T1000 (cell line): Measurements from ENCODE around the gene POLR2F.
A peak's percentile ranks its signal among the peaks of the same experiment; 100 is the strongest.

Source experiments
- DNase-seq: peaks from one replicate; lab custom pipeline; 2025; ENCODE audit warnings: mixed read lengths; lab: John Stamatoyannopoulos, UW

POLR2F gene

DNA sequence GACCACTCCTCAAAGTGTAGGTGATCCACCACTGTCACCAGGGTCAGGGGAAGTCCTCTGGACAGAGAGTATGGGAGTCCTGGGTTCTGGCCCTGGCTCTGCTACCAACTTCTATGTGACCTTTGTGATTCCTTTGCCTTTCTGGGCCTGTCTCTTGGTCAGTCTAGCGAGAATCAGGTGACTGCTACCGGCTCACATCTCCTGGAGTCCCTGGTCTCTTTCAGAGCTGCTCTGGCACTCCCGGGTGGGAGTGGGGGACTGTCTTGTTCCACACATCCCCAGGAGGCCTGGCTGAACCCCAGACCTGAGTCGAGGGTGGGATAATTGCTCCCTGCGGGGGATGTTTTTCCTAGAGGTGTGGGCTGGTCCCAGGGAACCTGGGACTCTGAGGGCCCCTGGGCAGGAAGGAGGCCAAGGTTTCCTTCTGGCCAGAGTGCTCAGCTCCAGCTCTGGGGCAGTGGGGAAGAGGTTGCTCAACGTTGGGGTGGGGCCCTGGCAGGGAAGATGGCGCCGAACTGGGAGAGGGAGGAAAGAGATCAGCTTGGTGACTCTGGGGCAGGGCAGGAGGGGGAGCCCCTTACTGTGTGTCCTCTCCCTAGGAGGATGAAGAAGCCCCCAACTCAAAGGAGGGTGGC is 28.8 kb downstream of the POLR2F start:
- no peak for DNase-seq

DNA sequence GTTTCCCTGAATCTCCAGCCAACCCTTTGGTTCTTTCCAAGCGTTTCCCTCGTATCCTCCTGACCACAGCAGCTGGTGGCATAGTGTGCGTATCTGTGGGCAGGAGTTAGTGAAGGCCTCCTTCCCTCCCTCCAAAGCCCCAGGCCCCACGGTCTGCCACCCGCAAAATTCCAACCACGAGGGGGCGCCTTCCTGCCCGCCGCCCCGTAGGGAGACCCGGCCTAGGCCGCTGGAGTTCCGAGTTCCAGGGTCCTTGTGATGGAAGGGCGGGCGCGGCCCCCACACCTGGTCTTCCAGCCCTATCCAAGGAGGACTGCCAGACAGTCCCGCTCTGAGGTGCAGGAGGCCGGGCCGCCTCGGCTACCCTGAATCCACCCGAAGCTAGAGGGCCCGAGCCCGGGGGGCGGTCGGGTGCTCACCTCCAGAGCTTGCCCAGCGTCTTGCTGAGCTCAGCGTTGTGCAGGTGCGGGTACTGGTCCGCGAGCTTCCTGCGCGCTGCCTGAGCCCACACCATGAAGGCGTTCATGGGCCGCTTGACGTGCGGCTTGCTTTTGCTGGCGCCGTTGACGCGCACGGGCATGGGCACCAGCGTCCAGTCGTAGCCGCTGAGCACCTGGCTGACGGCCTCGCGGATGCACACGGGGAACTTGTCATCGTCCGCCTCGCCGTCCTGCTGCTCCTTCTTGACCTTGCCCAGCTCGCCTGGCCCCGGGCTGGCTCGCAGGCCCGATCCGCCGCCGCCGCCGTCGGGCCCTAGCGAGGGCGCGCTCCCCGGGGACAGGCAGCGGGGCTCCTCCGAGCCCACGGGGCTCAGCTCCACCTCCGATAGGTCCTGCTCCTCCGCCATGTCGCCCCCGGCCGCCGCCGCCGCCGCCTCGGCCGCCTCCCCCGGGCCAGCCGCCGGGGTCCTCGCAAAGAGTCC is 29.7 kb downstream of the POLR2F start:
- no peak for DNase-seq

DNA sequence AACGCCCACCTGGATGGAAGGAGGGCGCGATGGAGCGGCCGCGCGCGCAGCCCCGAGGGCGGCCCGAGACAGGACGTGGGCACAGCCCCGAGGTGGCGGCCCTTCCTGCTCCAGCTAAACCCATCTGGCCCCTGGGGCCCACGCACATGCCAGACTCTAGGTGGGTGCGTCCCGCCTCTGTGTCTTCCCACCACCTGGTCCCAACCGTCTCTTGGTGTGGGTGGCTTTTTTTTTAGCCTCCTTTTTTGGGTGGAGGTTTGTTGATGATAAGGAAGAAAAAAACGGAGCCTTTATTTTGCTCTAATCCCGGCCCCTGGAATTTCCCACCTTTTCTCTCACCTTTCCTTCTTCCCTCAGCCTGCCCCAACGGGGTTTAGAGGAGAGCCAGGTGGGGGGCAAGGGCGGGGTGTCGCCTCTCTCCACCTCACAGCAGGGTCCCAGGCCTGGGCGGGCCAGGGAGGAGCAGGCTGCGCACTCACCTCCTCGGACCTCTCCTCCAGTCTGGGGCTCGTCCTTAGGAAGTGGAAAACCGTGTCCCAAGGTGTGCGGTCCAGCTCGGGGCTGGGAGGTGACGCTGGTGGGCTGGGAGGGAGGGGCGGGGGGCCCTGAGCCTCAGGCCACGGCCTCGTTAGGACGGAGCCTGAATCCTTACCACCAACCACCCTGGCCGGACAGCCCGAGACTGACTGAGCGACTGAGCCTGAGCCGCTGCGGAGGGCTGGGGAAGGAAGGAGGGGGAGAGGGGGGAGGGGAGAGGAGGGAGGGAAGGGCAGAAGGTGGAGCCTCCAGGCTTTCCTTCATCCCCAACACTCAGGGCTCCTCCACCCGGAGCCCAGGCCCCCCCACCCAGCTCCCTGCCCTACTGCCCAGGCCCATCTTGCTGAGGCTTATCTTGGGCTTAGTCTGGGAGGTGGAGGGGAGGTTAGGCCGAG is 30.6 kb downstream of the POLR2F start, which contains the start of gene SOX10:
Gene SOX10, minus strand, starts transcription at position 696 of the 932 bp plus-strand sequence. CDS start 771 bp downstream, outside the sequence.
- DNase-seq, result no peak

DNA sequence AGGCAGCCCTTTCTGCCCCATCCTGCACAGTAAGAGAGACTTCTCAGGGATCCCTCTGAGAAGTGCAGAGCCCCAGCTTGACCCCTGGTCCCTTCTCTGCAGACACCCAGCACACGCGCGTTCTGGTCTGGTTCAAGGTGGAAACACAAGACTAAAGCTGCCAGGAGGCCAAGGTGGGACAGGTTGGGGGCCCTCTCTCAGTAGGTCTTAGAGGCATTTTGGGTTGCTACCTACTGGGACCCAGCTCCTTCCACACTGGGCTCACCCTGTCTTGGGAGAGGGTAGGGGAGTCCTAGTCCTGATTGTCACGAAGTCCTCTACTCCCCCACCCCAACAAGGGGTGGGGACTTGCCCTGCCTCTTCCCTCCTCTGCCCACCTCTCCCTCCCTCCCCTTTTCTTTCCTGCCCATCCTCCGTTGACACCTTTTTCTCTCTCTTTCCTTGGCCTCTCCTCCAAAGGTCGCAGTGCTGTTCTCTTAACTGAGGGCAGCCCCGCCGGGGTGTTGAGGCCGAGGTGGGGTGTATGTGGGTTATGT is 31.6 kb downstream of the POLR2F start:
- DNase-seq, result no peak

DNA sequence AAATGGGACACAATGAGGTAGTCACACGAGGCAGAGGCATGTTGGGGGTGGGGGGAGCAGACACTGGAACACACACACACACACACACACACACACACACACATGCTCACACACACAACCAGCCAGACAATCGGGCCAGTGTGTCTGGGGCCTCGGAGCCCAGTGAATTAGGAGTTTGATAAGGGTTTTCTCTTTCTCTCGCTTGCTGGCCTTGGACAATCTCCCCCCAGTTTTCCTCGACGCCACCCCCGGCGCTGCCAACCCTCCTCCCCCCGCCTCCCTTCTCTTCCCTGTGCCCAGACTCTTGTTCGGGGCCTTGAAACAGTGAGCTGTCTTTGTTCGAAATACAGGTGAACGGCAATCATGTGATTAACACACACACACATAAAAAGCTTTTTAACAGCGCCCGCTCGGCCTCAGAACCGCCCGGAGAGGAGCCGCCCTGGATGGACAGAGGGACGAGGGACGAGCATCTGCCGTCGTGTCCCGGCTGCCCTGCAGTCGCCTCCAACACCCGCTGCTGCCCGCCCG is 32.3 kb downstream of the POLR2F start:
- DNase-seq, result no peak

DNA sequence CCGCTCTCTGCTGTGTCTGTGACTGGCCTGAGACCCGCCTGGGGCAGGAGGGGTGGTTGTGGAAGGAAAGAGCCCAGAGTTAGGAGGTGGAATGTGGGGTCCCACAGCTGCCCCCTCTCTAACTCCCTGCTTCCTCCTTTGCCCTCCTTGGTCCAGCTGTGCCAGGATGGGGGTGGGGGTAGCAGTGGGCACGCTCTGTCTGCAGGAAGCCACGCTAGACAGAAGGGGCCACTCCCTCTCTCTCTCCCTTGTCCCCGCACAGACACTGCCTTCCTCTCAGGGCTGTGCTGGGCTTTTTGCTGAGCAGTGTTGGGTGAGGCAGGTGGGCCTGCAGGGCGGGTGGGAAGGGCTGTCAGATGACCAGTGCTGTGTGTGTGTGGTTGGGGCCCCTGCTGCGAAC is 32.9 kb downstream of the POLR2F start:
- no peak for DNase-seq

DNA sequence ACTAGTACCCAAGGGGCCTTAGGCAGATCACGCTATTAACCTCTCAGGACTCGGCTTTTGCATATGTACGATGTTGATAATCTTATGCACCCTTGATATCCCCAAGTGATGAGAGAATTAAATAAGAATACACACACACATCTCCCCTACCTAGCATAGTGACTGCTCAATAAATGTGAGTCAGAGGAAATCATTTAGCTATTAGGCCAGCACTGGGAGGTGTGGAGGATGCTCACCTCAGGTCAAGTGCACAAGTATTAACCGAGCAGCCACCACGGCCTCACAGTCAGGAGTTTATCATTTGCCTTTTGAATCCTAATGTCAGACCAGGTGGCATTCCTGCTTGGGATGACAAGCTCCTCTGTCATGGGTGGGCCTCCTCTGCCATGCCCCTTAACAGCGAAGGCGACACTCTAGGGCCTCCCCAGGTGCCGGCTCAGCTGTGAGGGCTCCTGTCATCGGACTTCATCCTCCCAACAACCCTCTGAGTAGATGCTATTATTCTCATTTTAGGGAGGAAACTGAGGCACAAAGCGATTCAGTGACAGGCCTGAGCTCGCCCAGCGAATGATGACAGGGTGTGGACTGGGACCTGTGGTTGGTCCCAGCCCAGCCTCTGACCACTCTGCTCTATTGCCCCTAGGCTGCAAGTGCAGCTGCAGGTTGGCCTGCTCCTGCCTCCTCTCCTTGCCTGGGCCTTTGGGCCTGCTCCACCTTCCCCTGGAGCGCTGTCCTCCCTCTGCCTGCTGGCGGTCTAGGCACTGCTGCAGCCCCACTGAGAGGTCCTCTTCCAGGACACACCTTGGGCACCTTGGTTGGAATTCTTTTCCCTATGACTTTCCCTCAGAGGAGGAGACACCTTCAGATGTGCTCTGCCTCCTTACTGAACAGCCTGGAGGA is 35.9 kb downstream of the POLR2F start:
- no peak for DNase-seq

DNA sequence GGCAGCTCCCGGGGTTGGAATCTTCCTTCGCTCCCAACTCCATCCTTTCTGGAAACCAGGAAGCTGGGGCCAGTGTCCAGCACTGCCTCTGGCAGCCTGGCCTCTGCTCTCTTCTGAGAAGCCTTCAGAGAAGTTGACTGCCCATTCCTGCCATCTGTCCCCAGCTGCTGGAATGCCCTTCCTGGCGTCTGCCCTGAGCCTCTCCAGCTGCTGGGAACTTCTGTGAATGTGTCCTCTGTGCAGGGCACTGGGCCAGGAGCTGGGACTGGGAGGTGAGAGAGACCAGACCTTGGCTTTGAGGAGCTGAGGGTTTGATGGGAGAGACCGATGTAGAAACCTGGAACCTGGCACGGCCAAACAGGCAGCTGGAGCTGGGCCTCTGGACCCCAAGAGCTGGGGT is 36.8 kb downstream of the POLR2F start:
- no peak for DNase-seq

DNA sequence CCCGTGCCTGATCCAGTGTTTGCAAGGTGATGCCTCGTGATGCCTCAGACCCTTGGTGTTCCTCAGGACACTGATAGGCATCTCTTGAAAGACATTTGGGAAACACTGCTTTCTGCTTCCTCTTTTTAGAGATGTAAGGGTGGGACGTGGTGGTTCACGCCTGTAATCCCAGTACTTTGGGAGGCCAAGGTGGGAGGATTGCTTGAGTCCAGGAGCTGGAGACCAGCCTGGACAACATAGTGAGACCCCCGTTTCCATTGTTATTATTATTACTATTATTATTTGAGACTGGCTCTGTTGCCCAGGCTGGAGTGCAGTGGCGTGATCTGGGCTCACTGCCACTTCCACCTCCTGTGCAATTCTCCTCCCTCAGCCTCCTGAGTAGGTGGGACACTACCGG is 37.4 kb downstream of the POLR2F start:
- DNase-seq, result no peak

DNA sequence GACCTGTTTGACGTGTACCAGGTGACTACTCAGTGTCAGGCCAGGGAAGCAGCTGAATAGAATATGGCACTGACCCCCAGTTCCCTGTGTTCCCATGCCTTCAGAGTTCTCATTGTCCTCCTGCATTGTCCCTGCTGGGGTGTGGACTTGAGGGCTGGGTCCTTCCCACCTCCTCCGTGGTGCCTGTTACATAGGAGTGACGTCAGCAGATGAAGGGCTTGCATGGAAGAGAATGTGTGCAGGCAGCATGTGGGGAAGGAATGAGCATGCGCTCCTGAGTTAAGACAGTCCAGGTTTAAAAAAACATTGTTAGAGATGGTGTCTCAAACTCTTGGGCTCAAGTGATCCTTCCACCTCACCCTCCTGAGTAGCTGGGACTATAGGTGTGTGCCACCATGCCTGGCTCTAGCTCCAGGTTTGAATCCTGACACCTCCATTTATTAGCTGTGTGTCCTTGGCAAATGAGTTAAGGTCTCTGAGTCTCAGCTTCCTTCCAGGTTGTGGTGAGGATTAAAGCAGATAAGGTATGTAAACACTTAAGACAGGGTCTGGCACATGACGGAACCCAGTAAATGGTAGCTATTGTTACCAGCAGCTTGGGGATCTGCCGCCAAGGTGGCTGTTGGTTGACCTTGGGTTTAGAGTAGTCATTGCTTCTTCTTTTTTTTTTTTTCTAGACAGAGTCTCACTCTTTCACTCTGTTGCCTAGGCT is 38.4 kb downstream of the POLR2F start:
- no peak for DNase-seq

DNA sequence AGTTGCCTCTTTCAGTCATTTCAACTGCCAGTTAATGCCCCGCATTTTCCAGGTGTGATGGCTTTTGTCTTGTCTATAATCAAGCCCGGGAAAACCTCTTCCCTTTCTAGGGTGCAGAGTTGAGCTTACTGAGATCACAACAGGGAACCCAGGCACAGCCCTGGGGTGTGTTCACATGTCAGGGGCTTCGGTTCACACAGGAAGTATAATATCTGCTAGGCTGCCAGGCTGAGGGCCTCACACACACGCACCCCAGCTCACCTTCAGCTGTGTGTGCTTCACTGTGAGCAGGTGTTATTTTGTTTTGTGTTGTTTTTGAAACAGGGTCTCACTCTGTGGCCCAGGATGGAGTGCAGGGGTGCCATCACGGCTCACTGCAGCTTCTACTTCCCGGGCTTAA is 40.5 kb downstream of the POLR2F start:
- no peak for DNase-seq

DNA sequence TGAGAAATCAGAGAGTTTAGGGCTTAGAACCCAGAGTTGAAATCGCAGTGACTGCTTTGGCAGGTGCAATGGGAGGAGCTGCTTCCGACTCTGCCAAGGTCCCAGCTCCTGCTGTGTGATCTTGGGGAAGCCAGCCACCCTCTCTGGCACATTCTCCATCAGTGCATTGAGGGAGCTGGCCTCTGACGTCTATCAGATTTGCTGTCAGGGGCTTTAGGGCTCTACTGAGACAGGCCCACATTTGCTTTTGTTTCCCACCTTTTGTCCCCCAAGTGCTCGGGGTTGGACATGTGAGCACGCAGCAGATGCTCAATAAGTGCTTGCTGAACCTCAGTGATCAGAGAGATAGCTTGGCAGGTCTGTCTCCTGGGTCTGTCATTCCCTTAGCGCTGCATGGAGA is 41.5 kb downstream of the POLR2F start:
- no peak for DNase-seq

DNA sequence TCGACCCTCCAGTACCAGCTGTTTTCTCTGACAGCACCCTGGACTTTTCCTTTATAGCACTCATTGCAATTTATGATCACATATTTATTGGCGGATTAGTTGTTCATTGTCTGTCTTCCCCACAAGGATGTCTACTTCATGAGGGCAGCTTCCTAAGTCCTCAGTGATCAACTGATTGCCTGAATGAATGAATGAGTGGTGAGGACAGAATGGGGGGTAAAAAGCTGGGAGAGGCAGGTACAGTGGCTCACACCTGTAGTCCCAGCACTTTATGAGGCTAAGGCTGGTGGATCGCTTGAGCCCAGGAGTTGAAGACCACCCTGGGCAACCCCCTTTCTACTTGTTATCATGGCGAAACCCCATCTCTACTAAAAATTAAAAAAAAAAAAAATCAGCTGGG is 42.0 kb downstream of the POLR2F start:
- no peak for DNase-seq

DNA sequence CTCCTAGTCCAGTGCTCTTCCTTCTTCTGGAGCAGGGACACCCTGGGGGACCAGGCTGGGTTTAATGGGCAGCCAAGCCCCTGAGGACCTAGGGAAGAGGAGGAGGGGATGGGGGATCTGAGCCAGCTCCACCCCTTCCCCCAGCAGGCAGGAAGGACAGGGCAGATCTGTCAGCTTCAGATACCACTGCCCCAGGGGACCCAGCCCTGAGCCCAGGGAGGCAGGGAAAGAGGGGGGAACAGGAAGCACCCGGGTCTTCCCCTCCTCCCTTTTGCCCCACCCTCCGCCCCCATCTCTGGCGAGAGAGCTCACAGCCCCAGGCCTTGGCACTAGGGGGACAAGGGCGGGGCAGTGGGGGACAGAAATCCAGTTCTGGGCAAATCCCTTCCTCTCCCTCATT is 42.6 kb downstream of the POLR2F start:
- DNase-seq, result no peak

DNA sequence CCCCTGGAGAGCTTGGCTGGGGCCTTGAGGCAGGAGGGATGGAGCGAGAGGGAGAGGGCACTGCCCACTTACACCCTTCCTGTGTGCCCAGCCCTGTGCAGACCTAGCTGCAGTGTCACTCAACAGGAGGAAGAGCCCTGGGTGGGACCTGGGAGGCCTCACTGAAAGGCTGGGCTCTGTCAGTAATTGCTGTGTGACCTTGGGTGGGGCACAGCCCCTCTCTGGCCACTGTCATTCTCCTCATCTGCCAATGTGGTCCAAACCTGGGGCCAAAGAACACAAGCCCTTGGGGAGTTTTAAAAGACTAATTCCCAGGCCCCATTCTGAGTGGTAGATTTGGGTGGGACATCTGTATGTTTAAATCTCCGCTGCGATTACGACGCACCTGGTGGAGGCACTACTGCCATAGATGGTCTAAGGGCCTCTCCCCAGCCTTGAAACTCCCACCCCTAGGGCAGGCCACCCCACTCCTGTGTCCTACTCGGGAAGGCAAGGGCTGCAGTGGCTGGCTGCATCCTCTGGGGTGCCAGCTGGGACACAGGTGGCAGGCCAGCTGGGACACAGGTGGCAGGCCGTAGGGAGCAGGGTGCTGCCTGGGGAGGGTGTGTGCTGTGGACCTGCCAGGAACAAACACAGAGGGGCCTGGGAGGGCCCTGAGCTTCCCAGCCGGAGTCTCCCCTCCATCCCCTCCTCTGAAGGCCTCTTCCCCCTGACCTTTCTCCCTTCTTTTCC is 43.2 kb downstream of the POLR2F start:
- no peak for DNase-seq

DNA sequence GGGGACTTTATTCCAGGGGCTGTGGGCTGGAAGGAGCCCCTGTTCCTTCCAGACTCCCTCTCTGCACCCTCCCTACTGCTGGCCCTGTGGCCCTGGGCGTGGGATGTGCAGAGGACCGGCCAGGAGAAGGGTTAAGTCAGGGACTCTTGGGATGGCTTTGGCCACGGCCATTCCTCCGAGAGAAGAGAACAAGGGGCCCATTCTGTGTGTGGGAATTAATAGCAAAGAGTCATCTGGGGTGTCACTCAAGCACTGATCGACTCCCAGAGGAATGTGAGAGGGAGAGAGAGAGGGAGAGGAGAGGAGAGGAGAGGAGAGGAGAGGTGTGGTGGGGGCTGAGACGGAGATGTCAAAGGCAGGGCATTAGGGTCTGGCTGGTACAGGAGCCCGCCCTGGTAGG is 45.0 kb downstream of the POLR2F start:
- no peak for DNase-seq

DNA sequence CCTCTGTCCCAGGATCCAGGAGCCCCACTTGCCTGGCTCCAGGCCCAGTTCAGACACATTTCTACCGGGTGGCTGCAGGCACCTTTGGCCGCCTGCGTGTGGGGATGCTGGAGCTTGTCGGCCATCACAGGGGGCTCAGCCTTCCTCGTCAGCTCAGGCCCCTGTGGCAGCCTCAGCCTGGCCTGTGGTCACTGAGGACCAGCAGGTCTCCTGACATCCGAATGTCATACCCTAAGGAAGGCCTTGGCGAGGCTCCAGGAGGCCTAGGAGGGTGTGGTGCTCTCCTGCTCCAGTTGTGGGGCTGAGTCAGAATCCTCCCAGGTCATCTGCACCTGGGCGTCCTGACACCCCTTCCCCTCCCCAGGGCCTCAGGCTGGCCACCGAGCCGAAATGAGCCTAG is 45.7 kb downstream of the POLR2F start:
- DNase-seq, result no peak

DNA sequence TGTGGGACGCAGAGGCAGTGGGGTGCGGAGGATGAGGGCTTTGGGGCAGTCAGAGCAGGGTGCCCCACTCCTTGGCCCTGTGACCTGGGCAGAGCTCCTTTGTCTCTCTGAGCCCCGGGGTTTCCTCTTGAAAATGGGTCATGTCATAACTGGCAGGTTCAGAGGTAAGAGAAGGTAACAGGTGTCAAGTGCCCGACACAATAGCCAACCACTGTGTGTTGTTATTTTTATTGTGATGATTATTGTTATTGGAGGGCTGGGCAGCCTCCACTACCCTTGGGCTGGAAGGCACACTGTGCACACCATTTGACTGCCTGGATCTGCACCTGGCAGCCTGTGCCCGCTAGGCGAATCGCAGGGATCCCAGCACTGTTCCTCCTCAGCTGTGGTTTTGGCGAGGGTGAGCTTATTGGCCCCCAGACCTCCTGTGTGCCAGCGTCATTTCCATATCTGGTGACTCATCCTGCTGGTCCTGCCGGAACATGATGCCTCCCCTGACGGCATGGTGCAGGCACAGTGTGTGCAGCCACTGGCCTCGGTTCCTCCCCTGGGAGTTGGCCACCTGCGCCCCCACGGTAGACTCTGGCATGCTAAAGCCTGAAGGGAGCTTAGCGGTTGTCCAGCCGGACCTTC is 46.3 kb downstream of the POLR2F start:
- DNase-seq, result peak; percentile 48

DNA sequence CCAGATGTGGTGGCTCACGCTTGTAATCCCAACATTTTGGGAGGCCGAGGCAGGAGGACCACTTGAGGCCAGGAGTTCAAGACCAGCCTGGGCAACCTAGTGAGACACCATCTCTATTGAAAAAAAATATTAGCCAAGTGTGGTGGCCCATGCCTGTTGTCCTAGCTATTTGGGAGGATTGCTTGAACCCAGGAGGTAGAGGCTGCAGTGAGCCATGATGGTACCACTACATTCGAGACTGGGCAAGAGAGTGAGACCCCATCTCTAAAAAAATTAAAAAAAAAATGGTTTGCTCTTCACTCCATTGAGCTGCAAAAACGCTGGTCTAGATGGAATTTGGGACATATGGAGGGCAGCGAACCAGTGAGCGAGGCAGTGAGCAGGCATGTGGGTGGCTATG is 52.4 kb downstream of the POLR2F start:
- DNase-seq, result no peak
